ENCODE measurements around the gene ACTR3.

ACTR3 gene

GRCh38 chr2:113977660-113978523, 88.0 kb downstream of the ACTR3 start:
- H3K4me3 ChIP-seq (replicated peaks; ENCODE audit: low read depth, low read length) = no peak overlapping the region
- DNase-seq (ENCODE audit: extremely low read depth, low read depth) = no peak
- TF ChIP-seq CTCF (IDR thresholded peaks at IDR 0.05; ENCODE audit: low read depth, low read length, missing control alignments) = peak; percentile 26

DNA sequence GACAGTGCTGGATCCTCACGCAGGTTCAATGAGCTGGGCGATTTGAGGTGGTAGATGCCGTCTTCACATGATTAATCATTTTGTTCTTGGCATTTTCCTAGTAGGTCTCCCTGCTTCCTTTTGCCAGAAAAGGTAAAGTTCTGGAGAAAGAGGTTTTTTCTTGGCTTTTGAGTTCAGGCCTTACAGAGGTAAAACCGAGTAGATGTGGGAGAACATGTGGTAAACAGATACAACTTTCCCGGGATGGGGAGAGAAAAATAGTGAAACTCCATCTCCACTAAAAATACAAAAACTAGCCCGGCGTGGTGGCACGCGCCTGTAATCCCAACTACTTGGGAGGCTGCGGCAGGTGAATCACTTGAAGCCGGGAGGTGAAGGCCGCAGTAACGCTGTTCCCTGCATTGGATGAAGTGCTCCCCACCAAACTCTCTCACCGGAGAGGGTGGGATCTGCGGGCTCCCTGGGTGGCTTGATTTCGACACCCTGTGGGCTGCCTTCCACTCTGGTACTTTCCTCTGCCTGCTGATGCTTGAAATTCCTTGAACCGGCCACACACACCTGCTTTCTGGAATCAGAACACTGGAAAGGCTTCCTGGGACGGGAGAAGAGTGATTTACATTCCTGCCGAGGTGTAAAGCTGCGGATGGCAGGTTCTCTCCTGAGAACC, 88.8 kb downstream of the ACTR3 start:
- H3K4me3 ChIP-seq (replicated peaks; ENCODE audit: low read depth, low read length) = no peak overlapping the region
- no peak for DNase-seq (ENCODE audit: extremely low read depth, low read depth)
- no peak for TF ChIP-seq CTCF (IDR thresholded peaks at IDR 0.05; ENCODE audit: low read depth, low read length, missing control alignments)

GRCh38 chr2:113979191-113980128, 89.6 kb downstream of the ACTR3 start:
- no peak overlapping the region for H3K4me3 ChIP-seq (replicated peaks; ENCODE audit: low read depth, low read length)
- peak; percentile 72 for TF ChIP-seq CTCF (IDR thresholded peaks at IDR 0.05; ENCODE audit: low read depth, low read length, missing control alignments)
- DNase-seq (ENCODE audit: extremely low read depth, low read depth) = no peak

- DNase-seq (ENCODE audit: extremely low read depth, low read depth) = no peak
- no peak overlapping the region for H3K4me3 ChIP-seq (replicated peaks; ENCODE audit: low read depth, low read length)
- TF ChIP-seq CTCF (IDR thresholded peaks at IDR 0.05; ENCODE audit: low read depth, low read length, missing control alignments) = no peak
Observed at GRCh38 chr2:113980946-113981345, 91.1 kb downstream of the ACTR3 start.

DNA sequence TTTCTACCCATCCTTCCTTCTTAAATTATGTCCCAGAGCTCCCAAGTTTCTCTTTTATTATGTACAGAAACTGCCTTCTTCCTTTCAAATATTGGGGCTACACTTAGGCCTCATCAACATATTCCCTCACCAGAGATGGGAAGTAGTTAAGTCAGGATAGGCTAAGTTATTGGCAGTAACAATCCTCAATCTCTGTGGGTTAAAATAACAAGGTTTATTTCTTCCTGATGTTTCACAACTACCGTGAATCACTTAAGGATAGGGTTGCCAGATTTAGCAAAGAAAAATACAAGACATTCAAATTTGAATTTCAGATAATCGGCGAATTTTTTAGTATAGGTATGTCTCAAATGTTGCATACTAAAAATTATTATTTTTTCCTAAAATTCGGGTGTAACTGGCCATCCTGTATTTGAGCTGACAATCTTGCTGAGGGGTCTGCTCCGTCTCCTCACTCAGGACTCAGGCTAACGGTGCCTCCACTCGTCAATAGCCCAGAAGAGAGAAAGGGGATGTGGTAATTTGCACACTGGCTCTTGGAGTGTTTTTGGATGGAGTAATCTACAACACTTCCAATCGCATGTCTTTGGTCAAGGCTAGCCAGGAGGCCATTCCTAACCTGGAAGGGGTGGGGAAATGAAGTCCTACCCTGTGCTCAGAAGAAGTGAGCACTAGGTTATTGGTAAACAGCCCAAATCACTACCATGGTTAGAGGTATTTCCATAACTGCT, 91.7 kb downstream of the ACTR3 start:
- H3K4me3 ChIP-seq (replicated peaks; ENCODE audit: low read depth, low read length) = no peak overlapping the region
- DNase-seq (ENCODE audit: extremely low read depth, low read depth) = no peak
- TF ChIP-seq CTCF (IDR thresholded peaks at IDR 0.05; ENCODE audit: low read depth, low read length, missing control alignments) = no peak

Data from HFF-Myc (cell line).